ENCODE data around the gene GRAMD4. TPM values are rescaled to one million over a fixed set of nuclear protein-coding genes. Genes with fewer than 3 reads are reported as not detected.

The GRAMD4 gene
- total RNA-seq, 4 donors from 2014 or later: 5.6 to 37.0 (median 15.2) TPM

Other genes starting within 250 kb of the GRAMD4 start
- 10 to 100 TPM in 1 of 4 donors, 1 to 10 TPM in 3; 1.5 to 15.8 (median 8.4) TPM for gene CELSR1, start 82.8 kb upstream of the GRAMD4 start, total RNA-seq
- gene CERK, start 117.9 kb downstream of the GRAMD4 start, total RNA-seq: 10 to 100 TPM; 37.4 to 59.9 (median 57.3) TPM
- gene TBC1D22A, start 142.3 kb downstream of the GRAMD4 start, total RNA-seq: 10 to 100 TPM in 3 of 4 donors, 1 to 10 TPM in 1; 9.2 to 45.3 (median 22.8) TPM

Measured in uterus (tissue), 4 donors.